ENCODE measurements around the gene PFDN1. TPM values are rescaled to one million over a fixed set of nuclear protein-coding genes. Genes with fewer than 3 reads are reported as not detected.

Gene PFDN1
- total RNA-seq, 1 experiment from 2014 or later = 69.1 TPM

DNA sequence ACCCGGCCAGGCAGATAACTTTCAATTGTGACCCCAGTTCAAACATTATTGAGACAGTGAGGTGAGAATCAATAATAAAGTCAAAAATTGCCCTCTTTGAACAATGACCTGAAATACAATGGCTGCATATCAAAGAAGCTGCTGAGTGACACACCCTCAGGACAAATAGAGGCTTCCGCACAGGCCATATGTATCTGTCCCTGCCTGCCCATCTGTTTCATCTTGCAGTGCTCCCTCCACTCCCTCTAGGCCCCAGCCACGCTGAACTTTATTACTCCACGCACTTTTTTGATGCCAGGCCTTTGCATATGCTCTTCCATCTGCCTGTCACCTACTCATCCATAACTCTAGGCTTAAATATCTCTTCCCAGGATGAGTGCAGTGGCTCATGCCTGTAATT, 15.9 kb upstream of the PFDN1 start:
- Histone ChIP-seq H3K9me3 (ENCODE audit: insufficient read depth, low read depth) (no peaks in the 10 kb centered on the region), H3K27me3 (ENCODE audit: insufficient read depth, low read depth) (no peaks in the 10 kb centered on the region), H3K4me2 (no peak overlapping the region), H3K4me3 (no peak overlapping the region), H3K27ac (no peak overlapping the region), H3F3A (ENCODE audit: insufficient read depth, low read depth) (peaks cover 24% of the 10 kb centered on the region), H2AFZ (no peak overlapping the region), H4K20me1 (ENCODE audit: insufficient read depth) (no peaks in the 10 kb centered on the region), H3K36me3 (ENCODE audit: low read depth) (no peaks in the 10 kb centered on the region), H3K9me2 (ENCODE audit: insufficient read depth) (no peaks in the 10 kb centered on the region), H3K79me2 (ENCODE audit: low read depth) (no peaks in the 10 kb centered on the region), H3K4me1 (replicated peaks; ENCODE audit: insufficient read depth) (peaks cover 31% of the 10 kb centered on the region)
- ChIA-PET POLR2A (ENCODE audit: unreplicated experiment) (no interaction called here), CTCF (no interaction called here)
- no peak for DNase-seq
- intact Hi-C loops (cut with micrococcal nuclease; ENCODE audit: unreplicated experiment) = no loop called here
- TF ChIP-seq, protein P1, sequence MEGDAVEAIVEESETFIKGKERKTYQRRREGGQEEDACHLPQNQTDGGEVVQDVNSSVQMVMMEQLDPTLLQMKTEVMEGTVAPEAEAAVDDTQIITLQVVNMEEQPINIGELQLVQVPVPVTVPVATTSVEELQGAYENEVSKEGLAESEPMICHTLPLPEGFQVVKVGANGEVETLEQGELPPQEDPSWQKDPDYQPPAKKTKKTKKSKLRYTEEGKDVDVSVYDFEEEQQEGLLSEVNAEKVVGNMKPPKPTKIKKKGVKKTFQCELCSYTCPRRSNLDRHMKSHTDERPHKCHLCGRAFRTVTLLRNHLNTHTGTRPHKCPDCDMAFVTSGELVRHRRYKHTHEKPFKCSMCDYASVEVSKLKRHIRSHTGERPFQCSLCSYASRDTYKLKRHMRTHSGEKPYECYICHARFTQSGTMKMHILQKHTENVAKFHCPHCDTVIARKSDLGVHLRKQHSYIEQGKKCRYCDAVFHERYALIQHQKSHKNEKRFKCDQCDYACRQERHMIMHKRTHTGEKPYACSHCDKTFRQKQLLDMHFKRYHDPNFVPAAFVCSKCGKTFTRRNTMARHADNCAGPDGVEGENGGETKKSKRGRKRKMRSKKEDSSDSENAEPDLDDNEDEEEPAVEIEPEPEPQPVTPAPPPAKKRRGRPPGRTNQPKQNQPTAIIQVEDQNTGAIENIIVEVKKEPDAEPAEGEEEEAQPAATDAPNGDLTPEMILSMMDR (conservative IDR thresholded peaks at IDR 0.05) = no peak
- no peak for TF ChIP-seq EZH2 (IDR thresholded peaks at IDR 0.05; ENCODE audit: low read depth)
- no TSS peak for BruUV-seq (replicated peaks)

- intact Hi-C loops (cut with micrococcal nuclease; ENCODE audit: unreplicated experiment) = no loop called here
- Histone ChIP-seq H3K9me2 (ENCODE audit: insufficient read depth) (no peaks in the 10 kb centered on the region), H3K4me2 (no peak overlapping the region), H3F3A (ENCODE audit: insufficient read depth, low read depth) (peaks cover 21% of the 10 kb centered on the region), H2AFZ (no peak overlapping the region), H4K20me1 (ENCODE audit: insufficient read depth) (no peaks in the 10 kb centered on the region), H3K4me1 (replicated peaks; ENCODE audit: insufficient read depth) (peaks cover 31% of the 10 kb centered on the region), H3K27me3 (ENCODE audit: insufficient read depth, low read depth) (no peaks in the 10 kb centered on the region), H3K36me3 (ENCODE audit: low read depth) (no peaks in the 10 kb centered on the region), H3K9me3 (ENCODE audit: insufficient read depth, low read depth) (no peaks in the 10 kb centered on the region), H3K79me2 (ENCODE audit: low read depth) (no peaks in the 10 kb centered on the region), H3K27ac (no peak overlapping the region), H3K4me3 (no peak overlapping the region)
- POLR2A ChIA-PET (ENCODE audit: unreplicated experiment) = interaction anchor here (0.7 kb wide), 1 partner anchor 66 kb away, joined by 15 read pairs; no protein-coding TSS in a partner anchor
- TF ChIP-seq EZH2 (IDR thresholded peaks at IDR 0.05; ENCODE audit: low read depth) = no peak
- TF ChIP-seq, protein P1 (conservative IDR thresholded peaks at IDR 0.05) = no peak
- peak in 1 of 2 experiments; percentile 34 for DNase-seq
- CTCF ChIA-PET = no interaction called here
- no TSS peak for BruUV-seq (replicated peaks)
Measured at GRCh38 chr5:140317859-140318258, 15.0 kb upstream of the PFDN1 start.

GRCh38 chr5:140312791-140313189, 9.9 kb upstream of the PFDN1 start:
- peak overlapping the region; percentile 89 for H3K27ac ChIP-seq
- intact Hi-C loops (cut with micrococcal nuclease; ENCODE audit: unreplicated experiment) = loop anchor here (1.0 kb wide), 1 partner anchor 11 kb away; no protein-coding TSS in a partner anchor
- peaks cover 46% of the 10 kb centered on the region for H3K4me1 ChIP-seq (replicated peaks; ENCODE audit: insufficient read depth)
- H3K9me3 ChIP-seq (ENCODE audit: insufficient read depth, low read depth) = no peaks in the 10 kb centered on the region
- H3K36me3 ChIP-seq (ENCODE audit: low read depth) = no peaks in the 10 kb centered on the region
- H2AFZ ChIP-seq = no peak overlapping the region
- peaks cover 24% of the 10 kb centered on the region for H3F3A ChIP-seq (ENCODE audit: insufficient read depth, low read depth)
- ChIA-PET CTCF (no interaction called here), POLR2A (ENCODE audit: unreplicated experiment) (no interaction called here)
- H4K20me1 ChIP-seq (ENCODE audit: insufficient read depth) = no peaks in the 10 kb centered on the region
- no peaks in the 10 kb centered on the region for H3K9me2 ChIP-seq (ENCODE audit: insufficient read depth)
- BruUV-seq (replicated peaks) = no TSS peak
- H3K79me2 ChIP-seq (ENCODE audit: low read depth) = no peaks in the 10 kb centered on the region
- peak overlapping the region; percentile 54 for H3K4me2 ChIP-seq
- TF ChIP-seq, protein P1 (conservative IDR thresholded peaks at IDR 0.05) = no peak
- no peak for TF ChIP-seq EZH2 (IDR thresholded peaks at IDR 0.05; ENCODE audit: low read depth)
- DNase-seq = no peak
- H3K27me3 ChIP-seq (ENCODE audit: insufficient read depth, low read depth) = no peaks in the 10 kb centered on the region
- H3K4me3 ChIP-seq = no peak overlapping the region; the same call in 1 of the 2 replicates
